ENCODE data around the gene NRXN3.

Gene NRXN3

GRCh38 chr14:79306546-79306945 is 1136.4 kb downstream of the NRXN3 start:
- no peak for TF ChIP-seq CTCF (IDR thresholded peaks at IDR 0.05; ENCODE audit: borderline replicate concordance, insufficient read depth, low read depth, low read length)
- H3K4me3 ChIP-seq (ENCODE audit: low read depth, low read length), result no peak overlapping the region

GRCh38 chr14:79318371-79318770 is 1148.2 kb downstream of the NRXN3 start:
- TF ChIP-seq CTCF (IDR thresholded peaks at IDR 0.05; ENCODE audit: borderline replicate concordance, insufficient read depth, low read depth, low read length), result no peak
- no peak overlapping the region for H3K4me3 ChIP-seq (ENCODE audit: low read depth, low read length)

- no peak for TF ChIP-seq CTCF (IDR thresholded peaks at IDR 0.05; ENCODE audit: borderline replicate concordance, insufficient read depth, low read depth, low read length)
These were observed 1150.4 kb downstream of the NRXN3 start for GRCh38 chr14:79320561-79320960.

GRCh38 chr14:79321070-79321469 is 1150.9 kb downstream of the NRXN3 start:
- TF ChIP-seq CTCF (IDR thresholded peaks at IDR 0.05; ENCODE audit: borderline replicate concordance, insufficient read depth, low read depth, low read length), result no peak
- H3K4me3 ChIP-seq (ENCODE audit: low read depth, low read length), result no peak overlapping the region

More at GRCh38 chr14:79320561-79320960, 1150.4 kb downstream of the NRXN3 start:
- H3K4me3 ChIP-seq (ENCODE audit: low read depth, low read length), result no peak overlapping the region

- H3K4me3 ChIP-seq (ENCODE audit: low read depth, low read length), result no peak overlapping the region
- no peak for TF ChIP-seq CTCF (IDR thresholded peaks at IDR 0.05; ENCODE audit: borderline replicate concordance, insufficient read depth, low read depth, low read length)
These were observed 1154.9 kb downstream of the NRXN3 start for GRCh38 chr14:79325071-79325470.

GRCh38 chr14:79325557-79325956 is 1155.4 kb downstream of the NRXN3 start:
- no peak for TF ChIP-seq CTCF (IDR thresholded peaks at IDR 0.05; ENCODE audit: borderline replicate concordance, insufficient read depth, low read depth, low read length)
- H3K4me3 ChIP-seq (ENCODE audit: low read depth, low read length), result no peak overlapping the region

- no peak overlapping the region for H3K4me3 ChIP-seq (ENCODE audit: low read depth, low read length)
- no peak for TF ChIP-seq CTCF (IDR thresholded peaks at IDR 0.05; ENCODE audit: borderline replicate concordance, insufficient read depth, low read depth, low read length)
These were observed 1158.7 kb downstream of the NRXN3 start for GRCh38 chr14:79328863-79329262.
